LHCN-M2 (cell line): ENCODE results near the gene PDE2A. TPM values are rescaled to one million over a fixed set of nuclear protein-coding genes. Genes with fewer than 3 reads are reported as not detected.

Source experiments
- DNase-seq: peaks from one replicate; pipeline ENCODE4 v3.0.0-alpha.2; 2012; ENCODE audit warnings: low read depth
- total RNA-seq: library from RNA; depleted of rRNA; stranded (reverse); fragments of >200 nt; gene quantifications from 2 replicates; pipeline ENCODE4 v1.2.3, GENCODE V29; 2014

The PDE2A gene
- total RNA-seq, 1 experiment from 2014 or later: 0.06 TPM

GRCh38 chr11:72658989-72659640, 15.1 kb downstream of the PDE2A start:
- DNase-seq: no peak

- DNase-seq: no peak
Observed at GRCh38 chr11:72657411-72658100, 16.7 kb downstream of the PDE2A start.

- DNase-seq: no peak
Observed at GRCh38 chr11:72655896-72656464, 18.2 kb downstream of the PDE2A start.

GRCh38 chr11:72655014-72655413, 19.2 kb downstream of the PDE2A start:
- DNase-seq: no peak

GRCh38 chr11:72653649-72654048, 20.6 kb downstream of the PDE2A start:
- DNase-seq: no peak

GRCh38 chr11:72652873-72653630, 21.2 kb downstream of the PDE2A start:
- DNase-seq: no peak

- no peak for DNase-seq
Observed at GRCh38 chr11:72652133-72652532, 22.1 kb downstream of the PDE2A start.

GRCh38 chr11:72649215-72649976, 24.8 kb downstream of the PDE2A start:
- no peak for DNase-seq

- DNase-seq: no peak
Observed at GRCh38 chr11:72648384-72649136, 25.7 kb downstream of the PDE2A start.

- no peak for DNase-seq
Observed at GRCh38 chr11:72647882-72648281, 26.3 kb downstream of the PDE2A start.

- DNase-seq: no peak
Observed at GRCh38 chr11:72646472-72646871, 27.8 kb downstream of the PDE2A start.

- no peak for DNase-seq
Observed at GRCh38 chr11:72646024-72646423, 28.2 kb downstream of the PDE2A start.

GRCh38 chr11:72643547-72643946, 30.7 kb downstream of the PDE2A start:
- DNase-seq: peak; percentile 58

GRCh38 chr11:72642884-72643522, 31.2 kb downstream of the PDE2A start:
- DNase-seq: peak; percentile 18

- no peak for DNase-seq
Observed at GRCh38 chr11:72642043-72642883, 32.0 kb downstream of the PDE2A start.

- no peak for DNase-seq
Observed at GRCh38 chr11:72641522-72642042, 32.6 kb downstream of the PDE2A start.

GRCh38 chr11:72639502-72640375, 34.5 kb downstream of the PDE2A start:
- no peak for DNase-seq

GRCh38 chr11:72637926-72638325, 36.3 kb downstream of the PDE2A start:
- no peak for DNase-seq
